SIG-M5 treated with dmso at 0.1 percent for 504 hours (cell line): ENCODE data around the gene BAIAP2L2.

ENCODE experiments used
- DNase-seq: peaks from one replicate; lab custom pipeline; 2025; ENCODE audit not compliant: unreplicated experiment; lab: John Stamatoyannopoulos, UW

Gene BAIAP2L2

DNA sequence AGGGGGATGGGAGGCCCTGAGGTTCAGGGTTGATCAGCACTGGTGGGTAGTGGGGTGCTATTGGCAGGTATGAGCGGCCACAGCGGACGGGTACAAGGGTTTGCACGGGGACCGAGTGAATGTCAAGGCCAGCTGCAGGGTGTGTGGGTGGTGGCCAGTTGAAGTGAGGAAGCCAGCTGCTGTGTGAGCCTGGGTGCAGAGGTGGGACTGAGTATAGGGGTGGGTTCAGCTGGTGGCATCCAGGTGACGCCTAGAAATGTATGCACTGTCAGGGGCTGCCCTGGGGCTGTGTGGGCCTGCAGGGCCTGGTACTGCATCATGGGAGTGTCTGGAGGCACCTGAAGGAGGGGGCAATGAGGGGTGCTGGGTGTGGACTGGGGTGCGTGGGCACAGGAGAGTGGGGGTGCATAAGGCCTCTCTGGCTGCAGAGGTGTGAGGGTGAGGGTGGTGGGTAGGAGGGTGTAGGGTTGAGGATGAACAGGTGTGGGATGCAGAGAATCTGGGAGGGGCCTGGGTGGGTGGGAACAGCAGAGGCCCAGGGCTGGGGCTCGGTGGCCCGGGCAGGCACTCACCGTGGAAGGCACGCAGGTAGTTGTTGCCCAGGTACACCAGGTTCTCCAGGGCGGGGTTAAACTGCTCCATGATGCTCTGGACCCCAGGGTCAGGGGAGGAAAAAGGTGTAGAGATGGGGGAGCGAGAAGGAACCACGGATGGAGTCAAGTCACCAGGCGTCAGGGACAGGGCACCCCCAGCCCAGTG, 1.7 kb downstream of the BAIAP2L2 start:
- no peak for DNase-seq

DNA sequence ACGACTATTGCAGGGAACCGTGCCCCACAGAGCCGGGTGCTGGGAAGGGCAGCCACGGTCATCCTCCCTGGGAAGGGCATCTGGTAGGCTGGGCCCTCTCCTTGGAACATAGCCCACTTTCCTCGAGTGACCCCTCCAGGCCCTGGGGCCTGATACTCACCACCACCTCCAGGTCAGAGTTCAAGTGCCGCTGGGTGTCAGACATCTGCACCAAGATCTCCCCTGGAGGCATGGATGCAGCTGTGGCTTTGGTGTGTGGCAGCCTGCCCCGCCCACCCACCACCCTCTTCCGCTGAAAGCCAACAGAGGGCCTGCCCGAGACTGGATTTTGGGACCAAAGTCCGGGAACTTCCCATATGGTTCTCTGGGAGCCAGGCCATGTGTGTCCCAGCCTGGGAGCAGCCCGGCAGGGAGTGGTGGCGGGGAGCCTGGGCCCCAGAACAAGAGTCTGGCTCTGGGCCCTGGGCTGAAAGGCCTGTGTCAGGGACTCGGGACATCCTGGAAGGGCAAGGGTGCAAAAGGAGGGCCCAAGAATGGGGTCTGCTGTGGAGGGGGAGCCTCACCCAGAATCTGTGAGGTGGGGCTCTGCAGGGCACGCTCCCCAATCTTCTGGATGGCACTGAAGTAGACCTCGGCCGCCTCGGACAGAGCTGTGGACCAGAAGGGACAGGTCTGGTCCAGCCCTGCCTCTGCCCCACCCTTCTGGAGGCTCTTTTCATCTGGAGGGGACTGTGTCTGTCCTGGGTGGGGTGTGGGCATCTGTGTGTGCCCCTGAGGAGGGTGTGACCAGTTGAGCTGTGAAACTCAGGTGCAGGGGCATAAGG, 2.6 kb downstream of the BAIAP2L2 start:
- no peak for DNase-seq

DNA sequence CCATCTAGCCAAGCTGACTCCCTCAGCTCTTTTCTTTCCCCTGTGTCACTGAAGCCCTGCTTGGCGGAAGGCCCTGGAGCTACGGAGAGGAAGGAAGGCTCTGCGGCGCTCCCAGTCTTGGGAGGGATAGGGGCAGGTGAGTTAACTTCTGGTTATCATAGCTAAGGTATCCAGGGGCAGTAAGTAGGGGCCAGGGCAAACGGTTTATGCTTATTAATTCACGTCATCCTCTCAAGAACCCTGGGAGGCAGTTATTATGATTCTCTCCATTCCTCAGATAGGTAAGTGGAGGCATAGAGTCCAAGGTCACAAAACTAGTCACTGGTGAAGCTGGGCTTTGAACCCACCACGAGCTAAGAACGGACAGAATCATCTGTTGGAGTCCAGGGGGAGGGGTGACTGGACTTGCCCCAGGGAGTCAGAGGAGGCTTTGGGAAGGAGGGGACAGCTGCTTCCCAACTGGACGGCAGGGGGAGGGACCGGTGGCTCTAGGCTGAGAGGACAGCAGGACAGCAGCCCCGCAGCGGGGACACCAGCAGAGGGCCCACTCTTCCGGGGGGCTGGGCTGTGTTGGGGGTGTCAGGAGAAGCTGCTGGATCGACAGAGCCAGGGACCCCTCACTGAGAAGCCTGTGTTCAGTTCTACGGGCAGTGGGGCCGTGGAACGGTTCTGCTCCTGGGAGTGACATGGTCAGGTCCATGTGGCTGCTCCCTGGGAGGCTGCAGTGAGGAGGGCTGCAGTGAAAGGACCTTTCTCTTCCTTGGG, 3.5 kb downstream of the BAIAP2L2 start:
- DNase-seq, result no peak

DNA sequence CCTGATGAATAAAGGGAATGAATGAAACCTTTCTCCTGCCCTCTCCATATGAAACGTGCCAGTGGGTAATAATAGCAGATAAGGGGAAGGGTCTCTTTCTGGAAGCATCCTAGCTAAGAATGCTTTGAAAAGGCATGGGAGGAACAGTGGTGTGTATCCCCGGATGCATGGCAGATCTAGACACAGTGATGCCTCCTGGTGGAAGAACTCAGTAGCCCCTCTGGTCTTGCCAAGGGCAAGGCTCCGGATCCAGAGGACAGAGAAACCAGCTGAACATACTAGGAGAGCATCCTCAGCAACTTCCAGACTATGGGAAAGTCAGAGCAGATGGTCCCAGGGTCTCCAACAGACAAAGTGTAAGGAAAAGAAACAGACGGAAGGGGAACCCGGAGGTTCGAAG, 6.4 kb downstream of the BAIAP2L2 start:
- DNase-seq, result peak; percentile 20

DNA sequence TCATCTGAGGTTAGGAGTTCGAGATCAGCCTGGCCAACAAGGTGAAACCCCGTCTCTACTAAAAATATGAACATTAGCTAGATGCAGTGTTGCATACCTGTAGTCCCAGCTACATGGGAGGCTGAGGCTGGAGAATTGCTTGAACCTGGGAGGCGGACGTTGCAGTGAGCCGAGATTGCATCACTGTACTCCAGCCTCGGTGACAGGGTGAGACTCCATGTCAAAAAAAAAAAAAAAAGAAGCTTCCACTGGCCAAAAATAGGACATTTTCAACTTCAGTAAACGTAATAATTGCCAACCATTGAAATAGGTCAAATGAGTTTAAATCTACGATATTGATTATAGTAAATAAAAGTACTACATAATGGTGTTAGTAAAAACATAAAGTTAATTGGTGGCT, 6.8 kb downstream of the BAIAP2L2 start:
- DNase-seq, result no peak

DNA sequence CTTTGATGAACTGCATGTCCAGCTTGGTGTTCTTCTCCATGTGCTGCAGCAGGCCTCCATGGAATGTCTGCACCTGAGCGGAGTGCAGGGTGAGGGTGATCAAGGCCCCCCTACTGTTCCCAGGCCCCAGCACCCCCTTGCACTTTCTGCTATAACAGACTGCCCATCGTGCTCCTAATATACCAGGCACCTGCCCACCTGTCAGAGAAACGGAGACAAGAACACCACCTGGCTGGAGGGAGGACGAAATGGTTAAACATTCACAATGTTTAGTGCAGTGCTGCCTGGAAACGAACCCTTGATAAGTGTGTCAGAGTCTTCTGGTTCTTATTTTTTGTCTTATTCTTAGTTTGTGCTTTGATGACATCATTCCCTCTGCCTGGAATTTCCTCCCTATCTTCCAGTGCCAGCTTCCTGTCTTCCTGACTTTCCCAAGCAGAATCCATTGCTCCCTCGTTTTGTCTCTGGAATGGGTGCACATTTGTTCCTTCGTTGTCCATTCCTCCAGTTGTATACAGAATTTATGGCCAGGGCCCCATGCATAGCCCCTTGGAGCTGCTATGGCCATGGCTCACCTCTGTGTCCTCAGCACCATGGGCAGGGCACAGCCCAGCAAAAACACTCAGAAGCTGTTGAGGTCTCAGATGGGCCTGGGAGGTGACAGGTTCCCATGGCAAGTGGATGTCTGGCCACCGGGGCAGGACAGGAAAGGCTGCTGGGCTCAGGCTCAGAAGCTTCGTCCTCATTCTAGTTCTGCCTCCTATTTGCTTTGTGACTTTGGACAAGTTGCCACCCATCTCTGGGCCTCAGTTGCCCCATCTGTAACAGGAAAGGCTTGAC, 11.9 kb downstream of the BAIAP2L2 start:
- DNase-seq, result no peak

- DNase-seq, result no peak
Measured at GRCh38 chr22:38097557-38098409, 12.7 kb downstream of the BAIAP2L2 start.

DNA sequence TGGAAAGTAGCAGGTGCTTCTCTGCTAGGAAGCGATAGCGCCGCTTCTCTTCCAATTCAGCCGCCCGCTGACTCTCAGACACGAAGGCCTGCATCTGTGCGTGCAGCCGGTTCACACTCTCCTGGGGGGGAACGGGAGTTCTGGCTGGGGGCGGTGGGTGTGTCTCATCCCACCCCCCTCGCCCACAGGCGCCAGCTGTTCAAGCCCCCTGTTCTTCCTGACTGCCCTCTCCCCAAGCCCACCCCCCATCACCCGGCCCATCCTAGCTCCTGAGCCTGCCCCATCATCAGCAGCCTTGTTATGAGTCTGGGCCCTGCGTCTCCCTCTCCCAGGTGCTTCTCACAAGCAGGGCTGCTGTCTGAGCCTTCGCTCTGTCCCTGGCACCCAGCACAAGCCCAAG, 13.4 kb downstream of the BAIAP2L2 start:
- no peak for DNase-seq

DNA sequence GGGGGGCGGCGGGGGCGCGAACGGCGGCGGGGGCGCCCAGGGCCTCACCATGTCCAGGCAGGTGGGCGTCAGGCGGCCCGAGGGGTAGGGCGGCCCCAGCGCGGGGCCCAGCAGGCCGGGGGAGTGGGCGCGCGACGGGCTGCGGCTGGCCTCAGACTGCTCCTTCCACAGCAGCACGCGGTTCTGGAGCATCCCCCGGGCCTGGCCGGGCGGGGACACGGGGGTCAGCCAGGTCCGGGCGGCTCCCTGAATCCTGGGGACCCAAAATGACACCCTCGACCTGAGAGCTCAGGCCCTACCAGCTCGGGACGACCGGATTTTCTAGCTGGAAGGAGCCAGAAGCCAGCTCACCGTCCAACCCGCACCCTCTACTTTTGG, 21.0 kb downstream of the BAIAP2L2 start:
- no peak for DNase-seq

DNA sequence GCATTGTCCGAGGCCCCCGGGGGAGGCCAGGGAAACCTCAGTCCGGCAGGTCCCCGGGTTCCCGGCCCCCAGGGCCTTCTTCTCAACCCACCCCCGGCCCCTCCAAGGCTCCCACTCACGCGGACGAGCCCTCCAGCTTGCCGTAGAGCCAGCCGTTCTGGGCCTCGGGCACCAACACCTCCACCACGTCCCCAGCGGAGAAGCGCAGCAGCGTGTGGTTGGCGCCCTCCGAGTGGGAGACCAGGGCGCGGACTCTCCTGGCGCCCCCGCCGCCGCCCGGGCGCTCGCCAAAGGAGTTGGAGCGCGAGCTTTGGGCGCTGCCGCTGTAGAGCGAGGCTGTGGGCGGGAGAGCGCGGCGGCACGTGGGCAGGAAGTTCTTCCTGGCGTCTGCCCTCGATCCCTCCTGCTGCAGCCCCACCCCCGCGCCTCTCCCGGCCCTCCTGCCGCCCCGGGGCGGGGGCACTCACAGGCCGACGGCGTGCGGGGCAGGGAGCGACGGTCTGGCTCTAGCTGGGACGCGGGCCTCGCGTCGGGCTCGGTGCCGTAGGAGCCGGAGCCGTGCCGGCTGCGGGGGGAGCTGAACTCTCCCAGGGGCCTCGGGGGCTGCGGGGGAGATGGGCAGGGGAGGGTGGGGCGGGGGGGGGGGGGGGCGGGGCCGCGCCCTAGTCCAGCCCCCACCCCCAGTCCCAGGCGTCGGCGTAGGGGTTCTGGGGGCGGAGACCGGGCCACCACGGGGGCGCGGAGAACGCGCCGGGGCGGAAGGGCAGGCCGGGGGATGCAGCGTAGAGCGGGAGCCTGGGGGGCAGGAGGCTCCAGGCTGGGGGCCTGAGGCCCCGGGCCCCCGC, 21.6 kb downstream of the BAIAP2L2 start:
- no peak for DNase-seq

DNA sequence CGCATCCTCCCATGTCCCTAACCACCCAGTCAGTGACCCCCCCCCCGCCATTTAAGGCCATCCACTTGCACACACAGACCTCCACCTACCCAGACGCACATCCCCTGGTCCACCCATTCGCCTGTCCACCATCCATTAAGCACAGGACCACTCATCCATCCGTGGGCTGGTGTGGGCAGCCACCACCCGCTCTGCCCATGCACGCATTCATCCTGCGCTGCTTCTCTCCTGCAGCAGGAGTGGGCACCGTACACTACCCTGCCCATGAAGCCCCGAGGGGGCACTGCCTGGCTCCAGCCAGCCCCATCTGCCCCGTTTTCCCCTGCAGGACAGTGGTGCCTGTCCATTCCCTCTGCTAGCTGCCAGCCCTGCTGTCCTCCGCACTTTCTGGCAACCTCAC, 22.6 kb downstream of the BAIAP2L2 start:
- DNase-seq, result no peak

DNA sequence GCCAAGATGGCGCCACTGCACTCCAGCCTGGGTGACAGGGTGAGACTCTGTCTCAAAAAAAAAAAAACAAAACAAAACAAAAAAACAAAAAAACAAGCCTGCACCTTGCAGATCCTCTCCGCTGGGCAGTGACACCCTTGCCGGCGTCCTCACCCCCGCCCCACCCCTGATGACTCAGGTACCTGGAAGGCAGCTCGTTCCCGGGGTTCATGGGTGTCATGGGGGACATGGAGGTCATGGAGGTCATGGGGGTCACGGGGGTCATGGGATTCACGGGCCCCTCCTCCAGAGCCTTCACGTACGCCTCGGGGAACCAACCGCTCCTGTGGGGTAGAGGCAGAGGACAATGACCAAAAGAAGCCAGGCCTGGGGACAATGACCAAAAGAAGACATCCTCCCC, 23.5 kb downstream of the BAIAP2L2 start:
- DNase-seq, result no peak

DNA sequence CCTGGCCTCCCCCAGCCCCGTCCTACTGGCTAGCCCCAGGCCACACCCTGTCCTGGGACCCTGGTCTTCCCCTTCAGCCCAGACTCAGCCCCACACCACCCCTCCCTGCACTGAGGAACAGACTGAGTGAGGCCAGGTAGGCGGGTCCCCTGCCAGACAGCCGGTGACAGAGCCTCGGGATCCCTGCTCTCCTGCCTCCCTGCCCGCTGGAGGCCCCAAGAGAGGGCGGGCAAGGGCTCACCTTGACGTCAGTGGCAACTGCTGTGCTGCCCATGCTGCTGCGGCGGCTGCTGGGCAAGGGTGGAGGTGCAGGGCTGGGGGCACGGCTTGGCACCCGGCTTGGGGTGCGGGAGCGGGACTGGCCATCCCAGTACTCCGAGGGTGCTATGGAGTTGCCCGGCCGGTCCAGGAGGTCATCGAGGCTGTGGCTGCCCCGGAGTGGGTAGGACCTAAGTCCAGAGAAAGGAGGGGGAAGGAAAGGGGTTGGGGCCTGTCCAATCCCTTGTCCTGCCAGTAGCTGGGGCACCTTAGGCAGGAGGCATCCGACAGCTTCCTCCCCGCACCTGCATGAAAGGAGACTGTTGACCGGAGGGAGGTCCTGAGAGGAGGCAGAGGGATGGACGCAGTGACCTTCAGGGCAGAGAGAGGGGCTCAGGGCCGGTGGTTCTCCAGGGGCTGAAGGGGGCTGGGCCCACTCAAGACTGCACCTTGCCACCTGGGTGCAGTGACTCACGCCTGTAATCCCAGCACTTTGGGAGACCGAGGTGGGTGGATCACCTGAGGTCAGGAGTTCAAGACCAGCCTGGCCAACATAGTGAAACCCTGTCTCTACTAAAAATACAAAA, 24.3 kb downstream of the BAIAP2L2 start:
- no peak for DNase-seq

GRCh38 chr22:38085501-38085900, 25.0 kb downstream of the BAIAP2L2 start:
- DNase-seq, result no peak

- no peak for DNase-seq
Measured at GRCh38 chr22:38085056-38085455, 25.4 kb downstream of the BAIAP2L2 start.

GRCh38 chr22:38083931-38084631, 26.4 kb downstream of the BAIAP2L2 start, which contains the start of gene SLC16A8:
Gene SLC16A8 (minus strand): TSS chr22:38084184. CDS start chr22:38082873, 1,311 bp downstream.
- DNase-seq, result no peak

- DNase-seq, result no peak
Measured at GRCh38 chr22:38082986-38083710, 27.3 kb downstream of the BAIAP2L2 start.
